Measurements from ENCODE around the gene IRAK2.

- TF ChIP-seq CTCF (conservative IDR thresholded peaks at IDR 0.05; ENCODE audit: low read depth, low read length) (no peak), EZH2 (IDR thresholded peaks at IDR 0.05; ENCODE audit: borderline replicate concordance, low read depth, low read length, poor library complexity, severe bottlenecking) (no peak)
Measured at GRCh38 chr3:10280571-10280970, 115.9 kb downstream of the IRAK2 start.
